H1 (cell line): ENCODE results near the gene NCF4. TPM values are rescaled to one million over a fixed set of nuclear protein-coding genes. Genes with fewer than 3 reads are reported as not detected.

Experiments
- ATF2 ChIP-seq: IDR thresholded peaks from 2 replicates; pipeline ENCODE4 v1.6.1; 2012; ENCODE audit warnings: low read length, inconsistent platforms
- polyA plus RNA-seq, 7 experiments: library from polyadenylated mRNA; depleted of rRNA in 3 of 7; stranded (reverse) in 5 of 7; unstranded in 2 of 7; fragments of >200 nt in 5 of 7; fragments of 200-250 nt in 2 of 7; gene quantifications; 1 replicate in 5 of 7; 2 replicates in 1 of 7; 4 replicates in 1 of 7; pipeline versions ENCODE4 v1.2.1 to v1.2.3, GENCODE V29; 2011 to 2013; ENCODE audit warnings: missing spikeins in 2 of 7, mixed read lengths in 2 of 7
- total RNA-seq: library from RNA; stranded (reverse); fragmentation: NEBNext Ultra II Directional; extraction: Animal tissue kit (Norgen Biotek cat#: 25700); gene quantifications from 2 replicates; pipeline ENCODE4 v1.2.1, GENCODE V29; 2021

The NCF4 gene
- total and polyA plus RNA-seq, 2 of the 8 experiments (the other 6 are each of a cell fraction or from before 2014, with no cell fraction given) = 0.20 TPM; not detected in 1

GRCh38 chr22:36850056-36850455 lies 10.8 kb upstream of the NCF4 start (continued):
- no peak for TF ChIP-seq ATF2
